ENCODE data around the gene ATF7. TPM values are rescaled to one million over a fixed set of nuclear protein-coding genes. Genes with fewer than 3 reads are reported as not detected.

Gene ATF7
- total RNA-seq, 1 experiment from 2014 or later = 26.9 TPM

- Mint-ChIP-seq H3K9me3 (ENCODE audit: unreplicated experiment) (no peaks in the 10 kb centered on the region), H3K4me3 (ENCODE audit: unreplicated experiment) (no peak overlapping the region), H3K27ac (ENCODE audit: unreplicated experiment) (no peak overlapping the region), H3K36me3 (ENCODE audit: insufficient read depth, unreplicated experiment) (peaks cover 10% of the 10 kb centered on the region), H3K4me1 (ENCODE audit: low read depth, unreplicated experiment) (peaks cover 27% of the 10 kb centered on the region), H3K27me3 (ENCODE audit: insufficient read depth, unreplicated experiment) (no peaks in the 10 kb centered on the region)
- TF ChIP-seq CTCF (IDR thresholded peaks at IDR 0.05; ENCODE audit: insufficient read depth in 1 of 2, low read depth in 1 of 2, low read length in 1 of 2, severe bottlenecking in 1 of 2, unreplicated experiment in 1 of 2) = no peak
- DNase-seq = no peak
- Histone ChIP-seq H3K4me1 (peaks cover 12% of the 10 kb centered on the region), H3K4me3 (ENCODE audit: low read depth, low read length) (no peak overlapping the region), H3K36me3 (ENCODE audit: control insufficient read depth, insufficient read depth, low read length) (no peaks in the 10 kb centered on the region), H3K9me3 (no peaks in the 10 kb centered on the region), H3K27me3 (replicated peaks; ENCODE audit: control insufficient read depth, insufficient read depth, low read length) (no peaks in the 10 kb centered on the region)
- POLR2A ChIA-PET = no interaction called here
- BruUV-seq (replicated peaks) = no TSS peak
- intact Hi-C loops (cut with micrococcal nuclease; ENCODE audit: unreplicated experiment) = no loop called here
- CTCF ChIA-PET = no interaction called here
These were observed 1.7 kb upstream of the ATF7 start for GRCh38 chr12:53627919-53628318.

GRCh38 chr12:53626702-53627169, 554 bp upstream of the ATF7 start:
- H3K4me3 Mint-ChIP-seq (ENCODE audit: unreplicated experiment) = peak overlapping the region; percentile 100
- Histone ChIP-seq H3K4me1 (peaks cover 12% of the 10 kb centered on the region), H3K9me3 (no peaks in the 10 kb centered on the region), H3K36me3 (ENCODE audit: control insufficient read depth, insufficient read depth, low read length) (no peaks in the 10 kb centered on the region), H3K4me3 (ENCODE audit: low read depth, low read length) (peak overlapping the region; percentile 56), H3K27me3 (replicated peaks; ENCODE audit: control insufficient read depth, insufficient read depth, low read length) (no peaks in the 10 kb centered on the region)
- H3K27me3 Mint-ChIP-seq (ENCODE audit: insufficient read depth, unreplicated experiment) = no peaks in the 10 kb centered on the region
- peaks cover 27% of the 10 kb centered on the region for H3K4me1 Mint-ChIP-seq (ENCODE audit: low read depth, unreplicated experiment)
- TF ChIP-seq CTCF (IDR thresholded peaks at IDR 0.05; ENCODE audit: insufficient read depth in 1 of 2, low read depth in 1 of 2, low read length in 1 of 2, severe bottlenecking in 1 of 2, unreplicated experiment in 1 of 2) = no peak
- peak overlapping the region; percentile 91 for H3K27ac Mint-ChIP-seq (ENCODE audit: unreplicated experiment)
- no peak for DNase-seq
- ChIA-PET CTCF (interaction anchor here (1.5 to 2.4 kb wide), 2 partner anchors 49 to 118 kb away, joined by 7 to 14 read pairs; partner anchors contain the start of gene ATP5MC2), POLR2A (interaction anchor here (0.6 to 1.5 kb wide), 4 partner anchors 11 to 572 kb away, joined by 3 to 8 read pairs (median 4); partner anchors contain the start of gene ATP5MC2)
- BruUV-seq (replicated peaks) = TSS peak; percentile 93
- H3K9me3 Mint-ChIP-seq (ENCODE audit: unreplicated experiment) = no peaks in the 10 kb centered on the region
- intact Hi-C loops (cut with micrococcal nuclease; ENCODE audit: unreplicated experiment) = loop anchor here (1.0 kb wide), 1 partner anchor 50 kb away; the partner anchor contains the start of gene ATP5MC2
- H3K36me3 Mint-ChIP-seq (ENCODE audit: insufficient read depth, unreplicated experiment) = peaks cover 12% of the 10 kb centered on the region

DNA sequence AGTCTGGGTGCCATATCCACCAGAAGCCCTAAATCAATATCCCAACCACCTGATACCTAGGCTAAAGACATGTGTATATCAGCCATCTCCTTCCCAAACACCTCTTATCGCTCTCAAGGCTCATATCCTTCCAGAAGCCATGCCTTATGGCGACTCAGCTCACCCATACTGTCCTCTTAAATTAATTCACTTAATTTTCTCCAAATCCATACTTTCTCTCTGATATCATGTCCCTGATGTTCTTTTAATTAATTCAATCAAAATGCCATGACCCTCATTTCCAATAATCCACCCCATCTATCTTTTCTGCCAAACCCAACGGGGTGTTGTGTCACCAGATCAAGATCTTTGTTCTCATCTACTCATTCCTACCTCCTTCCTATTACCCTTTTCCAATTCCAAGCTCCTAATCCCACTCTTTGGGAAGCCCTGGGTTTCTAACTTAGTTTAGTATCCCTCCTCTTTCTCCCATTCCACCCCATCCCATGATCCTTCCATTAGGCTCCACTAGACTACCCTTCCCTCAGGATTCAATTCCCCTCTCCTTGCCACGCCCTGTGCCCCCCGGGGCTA, 723 bp downstream of the ATF7 start:
- Histone ChIP-seq H3K4me1 (peaks cover 12% of the 10 kb centered on the region), H3K27me3 (replicated peaks; ENCODE audit: control insufficient read depth, insufficient read depth, low read length) (no peaks in the 10 kb centered on the region), H3K4me3 (ENCODE audit: low read depth, low read length) (peak overlapping the region; percentile 73), H3K9me3 (no peaks in the 10 kb centered on the region), H3K36me3 (ENCODE audit: control insufficient read depth, insufficient read depth, low read length) (no peaks in the 10 kb centered on the region)
- POLR2A ChIA-PET = interaction anchor here (0.5 to 1.5 kb wide), 3 partner anchors 15 to 1347 kb away, joined by 6 to 11 read pairs (median 8); partner anchors contain the start of gene ATP5MC2
- peaks cover 27% of the 10 kb centered on the region for H3K4me1 Mint-ChIP-seq (ENCODE audit: low read depth, unreplicated experiment)
- no peak for DNase-seq
- peak overlapping the region; percentile 100 for H3K4me3 Mint-ChIP-seq (ENCODE audit: unreplicated experiment)
- CTCF ChIA-PET = interaction anchor here (0.7 to 2.4 kb wide), 5 partner anchors 50 to 381 kb away, joined by 3 to 14 read pairs (median 7); partner anchors contain the start of gene ATP5MC2
- peaks cover 15% of the 10 kb centered on the region for H3K36me3 Mint-ChIP-seq (ENCODE audit: insufficient read depth, unreplicated experiment)
- no peaks in the 10 kb centered on the region for H3K9me3 Mint-ChIP-seq (ENCODE audit: unreplicated experiment)
- intact Hi-C loops (cut with micrococcal nuclease; ENCODE audit: unreplicated experiment) = no loop called here
- H3K27me3 Mint-ChIP-seq (ENCODE audit: insufficient read depth, unreplicated experiment) = no peaks in the 10 kb centered on the region
- no peak for TF ChIP-seq CTCF (IDR thresholded peaks at IDR 0.05; ENCODE audit: insufficient read depth in 1 of 2, low read depth in 1 of 2, low read length in 1 of 2, severe bottlenecking in 1 of 2, unreplicated experiment in 1 of 2)
- BruUV-seq (replicated peaks) = TSS peak; percentile 39
- H3K27ac Mint-ChIP-seq (ENCODE audit: unreplicated experiment) = peak overlapping the region; percentile 91
